ENCODE results near the gene CIBAR2.

GRCh38 chr16:85129876-85130704 lies 17.8 kb upstream of the CIBAR2 start:
- TF ChIP-seq CTCF (IDR thresholded peaks at IDR 0.05) (no peak), POLR2A (IDR thresholded peaks at IDR 0.05) (no peak)

Measured in Peyer's patch (tissue), 4 donors.